ENCODE results near the gene PPP1R9A.

The PPP1R9A gene

DNA sequence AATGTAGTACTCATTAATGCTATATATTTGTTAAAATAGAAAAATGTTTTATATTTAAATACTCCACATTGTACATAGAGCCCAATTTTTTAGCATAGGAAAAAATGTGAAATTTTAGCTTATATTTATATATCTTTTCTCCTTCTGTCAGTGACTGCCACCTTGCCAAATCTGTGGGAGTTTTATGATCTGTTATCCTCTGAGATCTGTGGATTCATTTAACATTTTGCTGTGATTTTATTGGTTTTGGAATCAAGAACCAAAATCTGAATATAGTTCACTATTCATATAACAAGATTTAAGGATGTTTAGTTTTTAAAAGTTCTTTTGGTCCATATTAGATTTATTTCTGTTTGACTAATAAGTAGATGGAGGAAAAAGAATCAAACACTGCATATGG, 127.9 kb downstream of the PPP1R9A start:
- DNase-seq (ENCODE audit: low spot score), result no peak

DNA sequence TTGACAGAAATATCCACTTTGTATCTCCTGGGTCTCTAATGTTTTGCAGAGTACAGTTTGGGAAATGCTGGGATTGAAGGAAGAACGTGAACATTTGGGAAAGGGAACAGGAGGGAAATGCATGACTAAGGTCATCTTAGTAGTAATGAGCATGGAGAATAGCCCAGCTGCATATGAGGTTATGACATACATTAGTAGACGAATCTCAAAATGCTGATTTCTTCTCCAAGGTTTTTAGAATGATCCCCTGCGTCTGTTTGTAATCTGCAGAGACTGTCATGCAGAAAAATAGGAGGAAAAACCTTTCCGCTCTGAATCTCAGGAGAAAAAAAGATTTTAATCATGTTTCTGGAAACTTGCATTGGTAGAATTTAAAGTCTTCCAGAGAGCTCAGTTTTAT, 133.6 kb downstream of the PPP1R9A start:
- no peak for DNase-seq (ENCODE audit: low spot score)

DNA sequence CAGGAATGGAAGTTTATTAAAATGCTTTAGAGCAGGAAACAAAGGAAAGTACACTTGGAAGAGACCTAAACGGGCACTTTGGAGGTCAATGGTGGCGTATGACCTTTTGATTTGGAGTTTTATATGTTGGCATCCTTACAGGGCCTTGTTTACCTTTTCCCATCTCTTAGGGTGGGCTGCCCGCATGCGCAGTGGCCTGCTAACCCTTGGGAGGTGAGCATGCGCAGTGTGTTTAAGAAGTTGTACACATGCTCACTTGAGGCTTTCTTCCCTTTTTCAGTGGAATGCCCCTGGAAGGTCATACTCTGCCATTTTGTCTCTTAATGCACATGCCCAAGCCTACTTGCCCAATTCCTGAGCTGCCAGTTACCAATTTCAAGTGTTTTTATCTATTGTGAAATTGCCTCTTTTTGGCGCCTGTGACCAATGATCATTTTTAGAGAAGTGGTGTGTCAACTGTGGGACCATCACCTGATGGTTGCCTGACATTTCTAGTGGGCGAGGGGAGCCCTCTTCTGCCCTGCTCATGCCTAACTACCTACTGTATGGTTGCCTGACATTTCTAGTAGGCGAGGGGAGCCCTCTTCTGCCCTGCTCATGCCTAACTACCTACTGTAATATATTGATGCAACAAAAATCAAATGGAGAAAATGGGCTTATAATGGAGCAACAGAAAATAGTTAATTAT, 138.0 kb downstream of the PPP1R9A start:
- peak; percentile 37 for DNase-seq (ENCODE audit: low spot score)

DNA sequence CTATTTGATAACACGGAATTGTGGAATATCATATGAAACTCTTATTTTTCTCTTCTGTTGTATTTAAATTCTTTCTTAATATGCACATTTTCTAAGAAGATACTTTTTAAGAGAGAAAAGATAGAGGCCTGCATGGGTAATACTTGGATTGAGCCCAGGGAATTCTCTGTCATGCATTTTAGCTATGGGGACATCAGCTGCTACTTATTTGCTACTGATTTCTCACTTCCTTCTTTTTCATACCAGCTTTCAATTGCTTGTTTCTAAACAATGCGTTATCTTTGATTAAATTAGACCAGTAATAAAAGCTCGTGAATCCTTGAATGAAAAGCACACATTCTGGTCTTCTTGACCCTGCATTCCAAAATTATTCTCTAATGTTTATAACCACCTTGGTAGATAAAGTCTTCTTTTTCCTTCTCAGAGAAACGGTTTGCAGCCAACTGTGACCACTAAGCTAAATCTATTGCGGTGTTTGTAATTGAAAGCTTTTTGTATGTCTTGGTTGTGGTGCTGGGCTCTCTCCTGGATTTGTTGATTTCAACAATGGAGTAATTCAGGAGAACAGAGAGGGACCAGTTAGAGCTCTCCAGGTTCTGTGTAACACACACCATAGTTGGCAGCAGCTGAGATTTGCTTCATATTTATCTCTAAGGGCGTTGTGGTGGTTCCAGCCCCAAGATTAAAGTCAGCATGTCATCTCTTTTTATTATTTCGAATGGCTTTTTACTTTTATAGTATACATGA, 139.3 kb downstream of the PPP1R9A start:
- peak; percentile 56 for DNase-seq (ENCODE audit: low spot score)

DNA sequence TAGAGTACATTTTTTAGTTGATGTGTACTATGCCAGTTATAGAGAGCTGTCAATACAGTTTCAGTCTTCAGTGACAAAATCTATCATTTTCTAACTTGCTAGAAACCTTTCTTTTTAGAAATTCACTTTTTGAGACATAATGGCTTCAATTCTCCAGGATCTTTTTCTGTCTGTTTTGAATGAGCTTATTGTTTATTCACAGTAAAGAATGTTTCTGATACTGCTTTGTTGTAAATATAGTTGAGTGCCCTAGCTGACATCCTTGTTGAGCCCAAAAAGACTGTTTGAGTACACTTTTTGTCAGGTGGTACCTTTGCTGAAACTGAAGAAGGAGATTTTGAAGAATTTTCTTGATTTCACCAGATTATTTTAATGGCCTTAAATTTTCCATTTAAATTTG, 139.9 kb downstream of the PPP1R9A start:
- peak; percentile 14 for DNase-seq (ENCODE audit: low spot score)

DNA sequence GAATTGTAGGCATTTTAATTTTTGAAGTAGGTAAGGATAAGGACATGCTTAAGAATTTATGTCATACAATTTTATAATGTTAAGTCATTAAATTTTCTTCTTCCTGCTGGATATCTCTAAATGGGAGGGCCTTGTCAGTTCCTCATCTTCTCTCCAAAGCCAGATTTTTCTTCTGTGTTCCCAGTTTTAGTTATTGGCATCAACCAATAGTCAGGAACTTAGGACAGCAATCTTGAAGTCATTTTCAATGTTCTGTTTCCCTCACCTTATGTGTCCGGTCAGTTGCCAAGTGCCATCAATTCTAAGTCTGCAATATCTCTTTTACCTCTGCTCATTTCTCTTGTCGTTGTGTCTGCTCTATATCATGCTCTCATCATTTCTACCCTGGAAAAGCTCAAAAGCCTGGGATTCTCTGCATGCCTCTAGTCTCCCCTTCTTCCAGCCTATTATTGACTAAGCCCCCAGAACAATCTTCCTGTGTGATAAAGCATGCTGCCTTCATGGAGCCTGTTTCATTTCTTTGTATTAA, 145.2 kb downstream of the PPP1R9A start:
- DNase-seq (ENCODE audit: low spot score), result no peak

DNA sequence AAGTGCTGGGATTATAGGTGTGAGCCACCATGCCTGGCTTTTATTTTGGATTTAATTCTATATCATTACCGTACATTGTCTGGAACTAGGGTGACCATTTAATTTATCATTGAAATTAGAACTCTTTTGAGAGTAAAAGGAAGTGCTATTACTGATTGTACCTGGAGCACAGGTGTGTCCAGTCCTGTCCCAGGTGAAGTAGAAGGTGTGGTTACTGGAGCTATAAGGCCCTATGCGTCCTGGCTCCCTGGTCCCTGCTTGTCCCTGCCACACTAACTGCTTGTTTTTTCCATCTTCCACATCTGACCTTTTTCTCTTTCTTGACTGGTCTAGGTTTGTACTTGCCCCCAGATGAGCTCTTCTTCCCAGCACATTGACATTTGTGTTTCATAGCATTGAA, 147.0 kb downstream of the PPP1R9A start:
- DNase-seq (ENCODE audit: low spot score), result no peak

DNA sequence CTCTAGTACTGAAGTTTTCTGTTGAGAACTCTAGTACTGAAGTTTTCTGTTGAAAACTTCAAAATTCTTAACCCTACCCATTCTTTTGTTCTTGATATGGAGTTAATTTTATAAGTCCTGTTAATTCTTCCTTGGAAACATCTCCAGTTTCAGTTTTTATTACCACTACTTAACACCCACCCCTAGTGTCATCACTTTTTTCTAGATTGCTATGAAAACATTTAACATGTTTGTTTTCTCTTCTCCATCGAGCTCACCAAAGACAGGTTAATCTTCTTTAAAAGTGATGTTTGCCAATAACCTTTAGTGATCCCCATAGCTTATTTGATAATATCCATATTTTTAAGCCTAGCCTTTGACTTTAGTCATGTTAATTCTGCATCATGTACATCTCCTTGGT, 147.9 kb downstream of the PPP1R9A start:
- DNase-seq (ENCODE audit: low spot score), result no peak

DNA sequence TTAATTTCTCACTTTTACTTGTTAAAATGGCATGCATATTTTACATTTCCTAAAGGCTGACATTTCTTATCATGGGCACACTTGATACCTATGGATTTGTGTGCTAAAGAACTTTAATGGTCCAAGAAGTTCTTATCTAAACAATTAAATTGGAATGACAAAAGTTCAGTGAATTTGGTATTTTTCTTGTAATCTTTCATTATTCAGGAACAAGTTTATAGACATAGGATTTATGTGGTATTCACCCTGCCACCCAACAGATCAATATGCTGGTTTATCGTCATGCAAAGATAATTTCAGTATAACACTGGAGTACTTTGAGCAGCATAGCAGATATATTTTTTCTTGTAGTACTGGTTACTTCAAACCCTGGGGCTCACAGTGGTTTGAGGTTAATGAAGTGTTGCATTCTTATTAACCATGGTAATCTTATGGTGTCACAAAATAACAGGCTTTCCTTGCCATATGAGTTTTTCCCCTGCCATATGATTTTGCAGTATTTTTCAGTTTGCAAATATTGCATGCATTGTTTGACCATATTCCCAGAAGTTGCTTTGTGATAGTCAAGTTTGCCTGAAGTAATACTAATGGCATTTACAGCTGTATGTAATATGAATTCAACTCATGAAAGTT, 148.8 kb downstream of the PPP1R9A start:
- no peak for DNase-seq (ENCODE audit: low spot score)

DNA sequence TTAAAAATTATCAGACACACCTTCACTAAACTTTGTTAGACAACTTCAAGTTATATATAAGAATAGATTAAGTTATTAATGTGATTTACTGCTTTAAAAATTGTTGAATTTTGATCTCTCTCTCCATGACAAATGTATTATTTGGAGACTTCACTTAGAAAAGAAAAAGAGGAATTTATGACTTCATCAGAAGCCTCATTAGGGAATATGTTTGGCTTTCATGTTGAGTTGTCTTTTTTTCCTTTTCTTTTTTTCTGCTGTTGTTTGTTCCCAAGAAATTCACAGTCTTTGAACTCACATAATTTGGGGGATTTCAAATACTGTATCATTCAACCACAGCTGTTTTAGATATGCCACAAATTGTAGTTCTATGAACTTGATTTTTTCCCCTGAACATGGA, 149.5 kb downstream of the PPP1R9A start:
- DNase-seq (ENCODE audit: low spot score), result no peak

DNA sequence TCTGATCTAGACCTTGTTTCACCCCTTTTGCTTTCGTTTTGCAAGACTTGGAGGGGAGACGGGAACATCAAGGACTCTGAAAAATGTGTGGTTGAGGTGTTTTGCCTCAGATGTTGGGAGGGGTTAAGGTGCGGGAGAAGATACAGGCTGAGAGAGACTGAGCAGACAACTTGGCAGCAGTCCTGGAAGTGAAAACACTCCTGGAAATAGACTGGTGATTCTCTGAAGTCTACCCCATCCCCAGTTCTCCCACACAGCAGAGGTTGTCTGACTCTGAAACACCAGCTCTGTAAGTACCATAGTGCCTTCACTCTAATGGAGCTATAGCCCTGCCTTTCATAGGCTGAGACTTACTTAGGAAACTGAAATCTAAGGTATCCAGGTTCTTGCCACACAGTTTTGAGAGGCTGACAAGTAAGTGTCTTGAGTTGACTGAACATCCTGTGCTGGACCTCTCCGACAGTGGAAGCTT, 152.5 kb downstream of the PPP1R9A start:
- DNase-seq (ENCODE audit: low spot score), result no peak

DNA sequence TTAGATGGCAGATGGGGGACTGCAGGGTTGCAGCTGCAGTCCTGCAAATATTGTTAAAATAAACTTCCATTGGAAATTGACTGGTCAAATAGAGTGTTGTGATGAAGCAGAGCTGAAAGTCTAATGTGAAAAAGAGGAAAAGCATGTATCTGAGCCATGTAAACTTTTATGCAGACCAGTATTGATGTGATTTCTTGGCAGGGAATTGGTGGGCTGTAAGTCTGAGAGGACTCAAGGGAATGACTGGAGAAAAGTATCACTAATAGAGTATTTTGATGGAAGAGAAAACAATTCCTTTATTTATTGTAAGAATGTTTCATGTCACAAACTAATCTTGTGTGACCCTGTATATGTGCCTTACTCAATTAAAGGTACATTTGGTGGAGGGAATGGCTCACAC, 155.5 kb downstream of the PPP1R9A start:
- DNase-seq (ENCODE audit: low spot score), result no peak

DNA sequence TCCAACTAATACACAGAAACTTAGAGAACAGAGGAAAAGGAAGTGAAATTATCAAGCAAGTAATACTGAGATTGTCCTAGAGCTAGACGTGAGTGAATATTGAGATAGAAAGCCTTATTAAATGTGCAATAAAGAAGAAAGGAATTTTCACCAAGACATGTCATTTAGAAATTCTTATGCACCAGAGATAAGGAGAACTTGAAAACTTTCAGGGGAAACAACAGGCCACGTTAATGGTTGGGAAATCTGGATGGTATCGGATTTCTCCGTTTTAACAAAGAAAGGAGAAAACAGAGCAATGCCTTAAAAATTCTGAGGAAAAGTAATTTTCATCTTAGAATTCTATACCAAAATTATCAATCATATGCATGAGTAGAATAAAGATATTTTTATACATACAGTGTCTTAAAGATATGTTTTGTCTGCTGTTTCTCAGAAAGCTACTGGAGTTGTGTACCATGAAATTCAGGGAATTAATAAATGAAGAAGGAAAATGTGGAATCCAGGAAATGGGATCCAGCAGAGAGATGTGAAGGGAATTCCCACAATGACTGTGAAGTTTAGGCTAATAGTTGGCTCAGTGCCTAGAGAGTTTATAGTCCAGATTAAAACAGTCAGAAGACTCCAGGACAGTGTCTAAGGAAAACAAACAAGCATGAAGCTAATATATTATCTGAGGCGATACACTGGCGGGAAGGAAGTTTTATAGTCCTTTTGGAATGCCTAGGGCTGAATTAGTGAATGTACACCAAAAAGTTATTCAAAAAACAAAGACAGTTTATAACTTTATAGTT, 159.5 kb downstream of the PPP1R9A start:
- DNase-seq (ENCODE audit: low spot score), result no peak

DNA sequence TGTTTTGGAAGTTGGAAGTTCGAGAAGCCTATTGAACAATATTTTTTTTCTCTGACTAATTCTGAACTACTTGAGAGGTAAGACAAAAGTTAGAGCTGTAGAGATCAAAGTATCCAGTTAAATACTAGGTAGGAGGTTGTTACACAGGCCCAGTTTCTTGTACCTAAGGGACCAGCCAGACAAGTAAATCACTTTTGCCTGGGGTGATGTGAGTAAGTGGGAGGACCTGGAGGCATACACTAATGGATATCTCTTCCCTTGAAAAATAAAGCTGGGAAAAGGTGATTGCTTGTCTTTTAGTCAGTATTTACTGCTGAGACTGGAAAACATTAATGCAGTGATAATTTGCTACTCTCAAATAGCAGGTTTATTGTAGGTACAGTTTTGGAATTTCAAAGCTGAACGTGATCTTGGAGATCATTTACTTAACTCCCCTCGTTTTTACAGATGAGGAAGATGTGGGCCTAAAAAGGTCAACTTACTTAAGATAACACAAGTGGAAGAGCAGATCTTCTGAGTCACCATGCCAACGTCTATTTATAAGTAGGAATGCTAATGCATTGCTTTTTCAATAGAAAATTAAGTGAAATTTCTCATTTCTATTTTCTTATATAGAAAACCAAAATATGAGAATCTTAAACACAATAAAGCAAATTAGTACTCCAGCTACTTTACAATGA, 181.3 kb downstream of the PPP1R9A start:
- no peak for DNase-seq (ENCODE audit: low spot score)

DNA sequence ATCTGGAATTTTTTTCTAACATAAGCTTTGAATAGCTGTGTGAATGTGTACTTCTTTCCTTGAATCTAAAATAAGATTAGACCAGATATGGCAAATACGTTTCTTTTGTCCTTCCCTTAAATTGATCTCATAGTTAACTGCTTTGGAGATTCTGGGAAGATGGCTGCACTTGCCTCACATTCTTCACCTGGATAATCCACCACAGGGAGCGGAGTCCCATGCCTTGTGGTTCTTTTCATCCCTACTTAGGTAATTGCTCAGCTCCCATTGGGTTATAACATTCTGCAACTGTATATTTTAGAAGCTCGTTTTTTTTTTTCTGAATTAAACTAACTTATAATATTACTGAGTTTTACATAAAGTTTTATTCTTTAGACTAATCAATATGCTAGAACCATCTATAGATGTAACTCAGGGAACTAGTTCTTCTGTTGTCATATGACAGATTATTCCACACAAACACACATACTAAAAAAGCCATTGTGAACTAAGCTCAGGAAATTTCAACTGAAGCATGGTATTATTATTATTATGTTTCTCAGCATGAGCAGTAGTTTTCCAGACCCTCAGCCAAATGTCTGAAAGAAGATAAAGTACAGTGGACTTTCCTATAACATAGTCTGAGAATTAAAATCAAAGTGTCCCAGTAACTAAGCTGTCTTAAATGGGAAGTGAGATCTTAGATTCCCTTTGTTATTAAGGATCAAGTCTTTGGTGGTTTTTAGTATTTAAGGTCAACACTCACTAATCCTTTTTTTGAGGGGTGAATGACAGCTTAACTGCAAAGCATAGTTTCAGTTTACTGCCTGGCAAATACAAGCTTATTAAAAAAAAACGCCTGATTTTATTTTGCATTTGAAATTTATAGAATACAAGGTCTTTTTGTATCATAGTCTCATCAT, 182.3 kb downstream of the PPP1R9A start:
- no peak for DNase-seq (ENCODE audit: low spot score)

DNA sequence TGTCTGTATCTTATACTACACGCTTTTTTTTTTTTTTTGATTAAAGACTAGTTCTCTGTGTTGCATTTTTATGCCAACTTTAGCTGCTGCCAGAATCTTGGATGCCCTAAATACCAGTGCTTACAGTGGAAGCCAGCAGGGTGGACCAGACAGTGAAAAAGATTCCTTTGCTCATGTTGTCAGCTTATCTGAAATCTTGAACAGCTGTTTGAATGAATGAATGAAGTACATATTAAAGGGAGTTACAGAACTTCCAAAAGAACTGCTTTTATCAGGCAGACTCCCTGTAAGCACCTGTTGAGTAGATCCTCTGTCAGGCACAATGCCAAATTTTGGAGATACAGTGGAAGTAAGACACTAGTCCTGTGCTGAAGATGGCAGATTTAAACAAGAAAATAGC, 184.9 kb downstream of the PPP1R9A start:
- no peak for DNase-seq (ENCODE audit: low spot score)

DNA sequence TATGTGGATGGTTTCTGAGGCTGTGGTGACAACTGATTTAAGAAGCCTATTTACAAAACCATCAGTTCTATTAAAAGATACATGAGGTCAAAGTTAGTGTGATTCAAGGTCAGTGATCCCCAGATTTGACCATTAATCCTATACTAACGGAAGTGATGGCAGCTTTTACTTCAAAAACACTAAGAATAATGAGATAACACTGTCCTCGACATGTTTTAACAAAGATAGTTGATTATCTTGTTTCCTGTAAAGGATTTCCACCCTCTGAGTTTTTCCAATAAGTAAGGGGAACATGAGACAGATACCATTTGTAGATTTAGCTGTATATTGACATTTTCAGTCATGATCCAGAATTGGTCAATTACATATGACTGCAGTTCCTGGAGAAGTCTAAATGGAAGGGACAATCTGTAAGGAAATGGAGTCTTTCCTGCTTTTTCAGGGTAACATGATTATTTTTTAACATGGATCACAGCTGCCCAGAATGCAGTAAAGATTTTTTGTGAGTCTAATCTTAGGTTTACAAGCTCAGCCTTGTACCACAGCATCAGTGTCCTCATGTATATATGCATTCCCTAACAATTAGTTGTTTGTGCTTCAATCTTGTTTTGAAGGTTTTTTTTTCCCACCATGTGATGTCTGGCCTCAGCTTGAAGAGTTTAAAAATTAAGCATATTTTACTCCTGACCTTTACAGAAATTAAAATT, 188.0 kb downstream of the PPP1R9A start:
- DNase-seq (ENCODE audit: low spot score), result peak; percentile 66

DNA sequence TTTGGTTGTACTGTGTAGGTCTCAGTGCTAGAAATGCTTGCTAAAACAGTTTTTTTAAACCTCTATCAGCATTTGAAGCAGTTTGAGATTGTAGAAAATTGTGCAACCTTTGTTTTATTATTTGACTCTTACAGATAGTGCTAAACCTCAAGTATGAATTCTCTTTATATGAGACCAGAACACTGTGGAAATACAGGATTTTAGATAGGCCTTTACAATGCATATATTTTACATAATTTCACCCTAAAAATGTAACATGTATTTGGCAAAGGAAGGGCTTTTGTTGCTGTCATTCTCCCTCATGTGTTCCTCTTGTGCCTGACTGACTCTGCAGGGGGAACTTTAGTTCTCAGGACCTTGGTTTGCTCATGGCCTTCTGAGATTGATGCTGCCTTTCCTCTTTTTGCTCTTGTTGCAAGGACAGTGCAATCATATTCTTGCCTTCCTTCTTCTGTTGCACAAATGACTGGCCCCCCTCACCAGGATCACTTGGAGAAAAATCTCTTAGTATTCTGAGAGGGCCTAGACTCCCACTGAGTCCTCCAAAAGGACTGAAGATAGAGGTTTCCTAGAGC, 188.7 kb downstream of the PPP1R9A start:
- DNase-seq (ENCODE audit: low spot score), result no peak

DNA sequence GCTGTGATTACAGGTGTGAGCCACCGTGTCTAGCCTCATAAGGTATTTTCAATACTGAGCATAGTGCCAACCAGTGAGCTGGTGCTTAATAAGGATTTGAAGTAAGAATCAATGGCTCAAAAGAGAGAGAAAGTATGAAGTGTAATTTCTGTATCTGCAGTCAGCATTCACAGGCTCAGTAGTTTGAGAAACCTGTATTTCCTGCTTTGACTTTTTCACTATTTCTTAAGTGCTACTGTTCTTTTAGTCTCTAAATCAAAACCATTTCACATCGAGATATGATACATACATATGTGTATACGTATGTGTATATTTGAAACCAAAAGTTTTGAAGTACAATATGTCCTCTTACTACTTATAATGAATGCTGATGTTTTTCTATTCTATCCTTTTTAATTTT, 189.9 kb downstream of the PPP1R9A start:
- DNase-seq (ENCODE audit: low spot score), result no peak

All from putamen (tissue), 1 donor.